ENCODE results near the gene PDGFD.

PDGFD gene

DNA sequence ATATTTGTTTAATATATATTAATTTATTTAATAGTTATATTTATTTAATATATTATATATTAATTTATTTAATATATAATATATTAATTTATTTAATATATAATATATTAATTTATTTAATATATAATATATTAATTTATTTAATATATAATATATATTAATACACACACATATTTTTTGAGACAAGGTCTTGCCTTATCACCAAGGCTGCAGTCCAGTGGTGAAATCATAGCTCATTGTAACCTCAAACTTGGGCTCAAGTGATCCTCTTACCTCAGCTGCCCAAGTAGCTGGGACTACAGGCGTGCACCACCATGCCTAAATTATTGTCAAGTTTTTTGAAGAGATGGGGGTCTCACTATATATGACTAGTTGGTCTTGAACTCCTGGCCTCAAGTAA, 178.9 kb downstream of the PDGFD start:
- TF ChIP-seq, protein P1, sequence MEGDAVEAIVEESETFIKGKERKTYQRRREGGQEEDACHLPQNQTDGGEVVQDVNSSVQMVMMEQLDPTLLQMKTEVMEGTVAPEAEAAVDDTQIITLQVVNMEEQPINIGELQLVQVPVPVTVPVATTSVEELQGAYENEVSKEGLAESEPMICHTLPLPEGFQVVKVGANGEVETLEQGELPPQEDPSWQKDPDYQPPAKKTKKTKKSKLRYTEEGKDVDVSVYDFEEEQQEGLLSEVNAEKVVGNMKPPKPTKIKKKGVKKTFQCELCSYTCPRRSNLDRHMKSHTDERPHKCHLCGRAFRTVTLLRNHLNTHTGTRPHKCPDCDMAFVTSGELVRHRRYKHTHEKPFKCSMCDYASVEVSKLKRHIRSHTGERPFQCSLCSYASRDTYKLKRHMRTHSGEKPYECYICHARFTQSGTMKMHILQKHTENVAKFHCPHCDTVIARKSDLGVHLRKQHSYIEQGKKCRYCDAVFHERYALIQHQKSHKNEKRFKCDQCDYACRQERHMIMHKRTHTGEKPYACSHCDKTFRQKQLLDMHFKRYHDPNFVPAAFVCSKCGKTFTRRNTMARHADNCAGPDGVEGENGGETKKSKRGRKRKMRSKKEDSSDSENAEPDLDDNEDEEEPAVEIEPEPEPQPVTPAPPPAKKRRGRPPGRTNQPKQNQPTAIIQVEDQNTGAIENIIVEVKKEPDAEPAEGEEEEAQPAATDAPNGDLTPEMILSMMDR (IDR thresholded peaks at IDR 0.05) = no peak

DNA sequence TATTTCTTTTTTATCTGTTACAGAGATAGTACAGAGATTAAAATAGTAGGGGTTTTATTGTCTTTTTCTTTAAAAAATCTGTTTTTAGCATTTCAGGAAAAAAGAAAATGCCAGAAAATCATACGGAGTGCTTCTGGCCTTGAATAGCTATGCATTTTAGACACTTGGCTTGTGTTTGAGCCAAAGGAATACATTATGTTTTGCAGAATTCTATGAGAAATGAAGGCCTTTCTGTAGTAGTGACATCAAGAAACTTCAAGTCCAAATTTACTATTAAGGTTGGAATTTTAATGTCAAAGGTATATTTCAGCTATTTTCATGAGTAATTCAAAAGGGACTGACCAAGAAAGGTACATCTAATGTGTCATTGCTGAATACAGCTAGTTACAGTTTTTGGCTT, 183.8 kb downstream of the PDGFD start:
- TF ChIP-seq, protein P1 (IDR thresholded peaks at IDR 0.05) = no peak

DNA sequence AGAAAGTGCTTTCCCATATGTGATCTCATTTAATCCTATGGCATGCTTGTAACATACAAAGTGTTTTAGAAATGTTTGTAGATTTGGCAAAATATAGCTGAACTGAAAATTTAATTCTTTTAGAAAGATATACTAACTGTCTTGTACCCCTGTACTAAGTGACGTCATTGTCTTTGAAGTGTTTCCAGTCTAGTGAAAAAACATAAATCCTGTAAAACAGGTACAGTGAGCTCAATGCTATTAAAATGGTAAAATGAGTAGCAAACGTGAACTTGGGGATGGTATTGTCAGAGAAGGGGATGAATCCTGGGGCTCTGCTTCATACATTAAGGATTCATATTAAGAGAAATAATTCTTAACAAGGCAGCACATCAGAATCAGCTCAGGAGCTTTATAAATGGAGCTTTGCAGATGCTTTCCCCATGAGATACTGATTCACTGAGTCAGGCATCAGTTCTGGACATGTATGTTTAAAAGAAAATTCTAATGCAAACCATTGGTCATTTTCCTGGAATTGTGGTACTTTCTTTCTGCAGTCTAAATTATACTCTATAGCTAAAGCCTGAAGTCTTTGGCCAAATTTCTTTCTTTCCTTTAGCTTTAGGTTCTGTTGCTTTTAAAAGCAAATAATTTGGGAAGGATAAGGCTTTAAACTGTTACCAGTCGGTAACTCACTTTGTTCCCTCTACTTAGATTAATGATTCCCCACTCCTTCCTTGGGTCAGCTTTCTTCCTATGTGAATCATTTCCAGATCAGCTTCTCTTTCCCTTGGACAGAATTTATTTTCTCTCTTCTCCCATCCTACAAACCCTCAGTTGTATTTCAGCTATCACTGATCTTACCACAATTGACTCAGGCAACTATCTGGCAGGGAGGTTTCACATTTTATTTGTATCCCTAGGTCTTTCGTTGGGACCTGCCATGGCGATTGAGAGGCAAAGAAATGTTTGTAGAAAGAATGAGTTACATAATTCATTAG, 185.0 kb downstream of the PDGFD start:
- TF ChIP-seq, protein P1 (IDR thresholded peaks at IDR 0.05) = no peak

GRCh38 chr11:103972013-103972412, 191.9 kb downstream of the PDGFD start:
- TF ChIP-seq, protein P1 (IDR thresholded peaks at IDR 0.05) = no peak

DNA sequence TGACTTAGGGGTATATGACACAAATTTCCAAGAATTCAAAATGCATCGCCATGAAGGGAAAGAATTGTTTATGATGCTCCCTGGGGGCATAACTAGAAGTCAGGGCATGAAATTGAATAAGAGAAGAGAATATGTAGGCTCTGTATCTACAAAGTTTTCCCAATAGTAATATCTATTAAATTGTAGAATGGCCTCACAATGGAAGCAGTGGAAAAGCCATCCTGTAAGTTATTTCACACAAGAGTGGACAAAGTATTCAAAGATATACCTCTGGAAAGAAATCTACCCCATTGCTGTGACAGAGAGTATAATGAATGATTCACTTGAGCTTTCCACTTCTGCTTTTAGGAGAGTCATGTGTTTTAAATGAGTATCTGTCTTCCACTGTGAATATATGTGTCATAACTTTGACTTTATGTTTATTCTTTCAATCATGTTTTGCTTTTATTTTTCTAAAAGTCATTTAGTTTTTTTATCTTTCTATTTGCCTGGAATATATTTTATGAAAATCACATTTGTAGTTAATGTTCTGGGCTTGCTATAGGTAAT, 193.2 kb downstream of the PDGFD start:
- TF ChIP-seq, protein P1 (IDR thresholded peaks at IDR 0.05) = no peak

DNA sequence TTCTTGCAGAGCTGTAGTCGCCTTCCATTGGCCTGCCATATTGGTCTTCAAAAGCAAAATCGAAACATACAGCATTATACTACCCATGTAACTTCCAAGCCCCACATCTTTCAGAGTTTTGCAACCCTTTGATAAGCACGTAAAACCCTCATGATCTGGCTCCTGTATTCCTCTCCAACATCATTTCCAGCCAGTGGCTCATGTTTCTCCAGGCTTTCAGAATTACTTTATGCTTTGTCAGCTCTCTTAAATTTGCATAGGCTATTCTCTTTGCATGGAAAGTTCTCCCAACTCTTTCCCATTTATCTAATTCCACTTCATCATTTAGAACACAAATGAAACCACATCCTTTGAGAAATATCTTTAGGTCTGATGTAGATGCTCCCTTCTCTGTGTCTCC, 195.3 kb downstream of the PDGFD start:
- TF ChIP-seq, protein P1 (IDR thresholded peaks at IDR 0.05) = no peak

DNA sequence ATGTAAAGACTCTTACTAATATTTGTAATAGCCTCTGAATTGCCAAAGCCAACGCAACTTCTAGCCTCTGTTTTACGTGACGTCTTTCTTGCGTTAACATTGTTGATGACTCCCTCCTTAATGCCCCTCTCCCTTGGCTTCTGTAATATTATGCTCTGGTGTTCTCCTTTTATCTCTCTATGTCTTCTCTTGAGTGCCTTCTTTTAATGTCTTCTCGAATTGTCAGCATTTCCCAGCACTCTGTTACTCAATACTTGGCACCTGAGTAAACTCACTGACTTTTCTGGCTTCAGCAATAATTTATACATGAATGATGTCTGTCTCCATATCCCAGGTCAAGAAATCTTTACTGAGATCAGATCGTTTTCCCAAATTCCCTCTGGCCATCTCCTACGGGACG, 196.0 kb downstream of the PDGFD start:
- TF ChIP-seq, protein P1 (IDR thresholded peaks at IDR 0.05) = no peak
